ENCODE results near the gene RASGEF1C. TPM values are rescaled to one million over a fixed set of nuclear protein-coding genes. Genes with fewer than 3 reads are reported as not detected.

RASGEF1C gene
- total RNA-seq, 1 experiment from 2014 or later, result not detected

- Mint-ChIP-seq H3K36me3 (ENCODE audit: insufficient read depth, unreplicated experiment) (no peaks in the 10 kb centered on the region), H3K27ac (ENCODE audit: unreplicated experiment) (no peak overlapping the region), H3K4me3 (ENCODE audit: low read depth, unreplicated experiment) (no peak overlapping the region), H3K9me3 (ENCODE audit: low read depth, unreplicated experiment) (no peaks in the 10 kb centered on the region), H3K27me3 (ENCODE audit: unreplicated experiment) (peaks cover 72% of the 10 kb centered on the region), H3K4me1 (ENCODE audit: low read depth, unreplicated experiment) (peaks cover 7% of the 10 kb centered on the region)
- no peak for TF ChIP-seq CTCF (IDR thresholded peaks at IDR 0.05; ENCODE audit: unreplicated experiment)
- no peak for DNase-seq
- CTCF ChIA-PET, result interaction anchor here (0.6 kb wide), 1 partner anchor 334 kb away, joined by 3 read pairs; no protein-coding TSS in a partner anchor
- BruUV-seq (replicated peaks), result no TSS peak
- intact Hi-C loops (cut with micrococcal nuclease; ENCODE audit: unreplicated experiment), result loop anchor here (10.0 kb wide), 1 partner anchor 165 kb away; no protein-coding TSS in a partner anchor
These were observed 129.1 kb downstream of the RASGEF1C start for GRCh38 chr5:180079702-180080466.

- Mint-ChIP-seq H3K27ac (ENCODE audit: unreplicated experiment) (no peak overlapping the region), H3K36me3 (ENCODE audit: insufficient read depth, unreplicated experiment) (peaks cover 5% of the 10 kb centered on the region), H3K4me3 (ENCODE audit: low read depth, unreplicated experiment) (no peak overlapping the region), H3K27me3 (ENCODE audit: unreplicated experiment) (peaks cover 79% of the 10 kb centered on the region), H3K4me1 (ENCODE audit: low read depth, unreplicated experiment) (no peaks in the 10 kb centered on the region), H3K9me3 (ENCODE audit: low read depth, unreplicated experiment) (peaks cover 3% of the 10 kb centered on the region)
- DNase-seq, result no peak
- CTCF ChIA-PET, result interaction anchor here (0.6 kb wide), 1 partner anchor 12 kb away, joined by 3 read pairs; no protein-coding TSS in a partner anchor
- TF ChIP-seq CTCF (IDR thresholded peaks at IDR 0.05; ENCODE audit: unreplicated experiment), result no peak
- no TSS peak for BruUV-seq (replicated peaks)
- intact Hi-C loops (cut with micrococcal nuclease; ENCODE audit: unreplicated experiment), result no loop called here
These were observed 130.7 kb downstream of the RASGEF1C start for GRCh38 chr5:180078348-180078747.

GRCh38 chr5:180077594-180078284 lies 131.3 kb downstream of the RASGEF1C start:
- H3K9me3 Mint-ChIP-seq (ENCODE audit: low read depth, unreplicated experiment), result peaks cover 5% of the 10 kb centered on the region
- DNase-seq, result no peak
- H3K4me3 Mint-ChIP-seq (ENCODE audit: low read depth, unreplicated experiment), result no peak overlapping the region
- CTCF ChIA-PET, result interaction anchor here (0.6 kb wide), 1 partner anchor 12 kb away, joined by 3 read pairs; no protein-coding TSS in a partner anchor
- peaks cover 8% of the 10 kb centered on the region for H3K36me3 Mint-ChIP-seq (ENCODE audit: insufficient read depth, unreplicated experiment)
- no peak for TF ChIP-seq CTCF (IDR thresholded peaks at IDR 0.05; ENCODE audit: unreplicated experiment)
- no peaks in the 10 kb centered on the region for H3K4me1 Mint-ChIP-seq (ENCODE audit: low read depth, unreplicated experiment)
- H3K27me3 Mint-ChIP-seq (ENCODE audit: unreplicated experiment), result peaks cover 77% of the 10 kb centered on the region
- BruUV-seq (replicated peaks), result no TSS peak
- intact Hi-C loops (cut with micrococcal nuclease; ENCODE audit: unreplicated experiment), result no loop called here
- no peak overlapping the region for H3K27ac Mint-ChIP-seq (ENCODE audit: unreplicated experiment)

GRCh38 chr5:180075703-180076102 lies 133.3 kb downstream of the RASGEF1C start:
- CTCF ChIA-PET, result no interaction called here

More at GRCh38 chr5:180075703-180076102, 133.3 kb downstream of the RASGEF1C start:
- H3K27ac Mint-ChIP-seq (ENCODE audit: unreplicated experiment), result no peak overlapping the region
- H3K9me3 Mint-ChIP-seq (ENCODE audit: low read depth, unreplicated experiment), result peaks cover 7% of the 10 kb centered on the region
- H3K4me3 Mint-ChIP-seq (ENCODE audit: low read depth, unreplicated experiment), result no peak overlapping the region
- no peaks in the 10 kb centered on the region for H3K4me1 Mint-ChIP-seq (ENCODE audit: low read depth, unreplicated experiment)
- intact Hi-C loops (cut with micrococcal nuclease; ENCODE audit: unreplicated experiment), result no loop called here
- BruUV-seq (replicated peaks), result no TSS peak
- H3K27me3 Mint-ChIP-seq (ENCODE audit: unreplicated experiment), result peaks cover 64% of the 10 kb centered on the region
- peaks cover 26% of the 10 kb centered on the region for H3K36me3 Mint-ChIP-seq (ENCODE audit: insufficient read depth, unreplicated experiment)
- TF ChIP-seq CTCF (IDR thresholded peaks at IDR 0.05; ENCODE audit: unreplicated experiment), result no peak
- no peak for DNase-seq

All from Calu3 (cell line).